Measurements from ENCODE around the gene TFPT. TPM values are rescaled to one million over a fixed set of nuclear protein-coding genes. Genes with fewer than 3 reads are reported as not detected.

TFPT gene
- total RNA-seq, 4 donors from 2014 or later = 11.1 to 20.4 (median 16.0) TPM

- intact Hi-C loops (cut with DNase I; ENCODE audit: low total_unique reads) = no loop called here
- no peak for DNase-seq (ENCODE audit: low spot score in 2 of 2)
- TF ChIP-seq POLR2A (IDR thresholded peaks at IDR 0.05) (no peak), CTCF (IDR thresholded peaks at IDR 0.05) (no peak)
- 4 to 5% methylated on average over 30 of the region's 30 CpGs for WGBS, 2 donors
- no peak overlapping the region for H3K4me3 ChIP-seq (ENCODE audit: low read depth, poor library complexity, severe bottlenecking)
These were observed 20.8 kb upstream of the TFPT start for GRCh38 chr19:54136086-54136863.

DNA sequence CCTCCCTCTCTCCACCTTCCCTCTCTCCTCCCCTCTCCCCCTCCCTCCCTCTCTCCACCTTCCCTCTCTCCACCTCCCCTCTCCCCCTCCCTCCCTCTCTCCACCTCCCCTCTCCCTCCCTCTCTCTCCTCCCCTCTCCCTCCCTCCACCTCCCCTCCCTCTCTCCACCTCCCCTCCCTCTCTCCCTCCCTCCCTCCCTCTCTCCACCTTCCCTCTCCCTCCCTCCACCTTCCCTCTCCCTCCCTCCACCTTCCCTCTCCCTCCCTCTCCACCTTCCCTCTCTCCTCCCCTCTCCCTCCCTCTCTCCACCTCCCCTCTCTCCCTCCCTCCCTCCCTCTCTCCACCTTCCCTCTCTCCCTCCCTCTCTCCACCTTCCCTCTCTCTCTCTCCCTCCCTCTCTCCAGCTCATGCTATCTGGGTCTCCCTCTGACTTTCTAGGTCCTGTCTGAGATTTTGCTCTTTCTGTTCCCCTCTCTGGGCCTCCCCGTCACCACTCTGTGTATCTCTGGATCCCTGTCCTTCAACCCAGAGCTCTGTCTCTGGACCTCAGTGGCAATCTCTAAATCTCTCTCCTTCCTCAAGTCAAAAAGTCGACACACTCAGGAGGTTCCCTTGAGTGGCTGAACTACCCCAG lies 18.6 kb upstream of the TFPT start:
- no peak overlapping the region for H3K4me3 ChIP-seq (ENCODE audit: low read depth, poor library complexity, severe bottlenecking)
- TF ChIP-seq POLR2A (IDR thresholded peaks at IDR 0.05) = no peak
- TF ChIP-seq CTCF (IDR thresholded peaks at IDR 0.05) = no peak
- WGBS, 2 donors = 41 to 64% methylated on average over 2 of the region's 2 CpGs
- no peak for DNase-seq (ENCODE audit: low spot score in 2 of 2)
- intact Hi-C loops (cut with DNase I; ENCODE audit: low total_unique reads) = no loop called here

- no peak overlapping the region for H3K4me3 ChIP-seq (ENCODE audit: low read depth, poor library complexity, severe bottlenecking)
- intact Hi-C loops (cut with DNase I; ENCODE audit: low total_unique reads) = no loop called here
- DNase-seq (ENCODE audit: low spot score in 2 of 2) = no peak
- 59 to 60% methylated on average over 8 to 10 of the region's 10 CpGs for WGBS, 2 donors
- TF ChIP-seq CTCF (IDR thresholded peaks at IDR 0.05) (no peak), POLR2A (IDR thresholded peaks at IDR 0.05) (no peak)
These were observed 18.0 kb upstream of the TFPT start for GRCh38 chr19:54133312-54133956.

DNA sequence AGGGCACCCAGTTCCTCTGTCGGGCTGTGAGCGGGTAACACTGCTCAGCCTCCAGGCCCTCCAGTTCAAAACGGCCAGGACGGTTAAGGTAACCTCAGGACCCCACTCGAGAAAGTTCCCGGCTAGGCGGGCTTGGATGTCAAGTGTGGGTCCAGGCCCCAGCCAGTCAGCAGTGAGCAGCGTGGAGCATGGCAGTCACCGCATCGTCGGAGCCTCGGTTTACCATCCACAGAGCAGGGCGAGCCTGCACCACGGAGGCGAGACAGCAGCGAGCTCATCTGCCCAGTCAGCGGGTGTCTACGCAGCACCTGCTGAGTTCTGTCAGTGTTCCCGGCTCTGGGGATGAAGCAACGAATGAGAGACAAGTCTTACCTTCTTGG lies 14.2 kb upstream of the TFPT start:
- H3K4me3 ChIP-seq (ENCODE audit: low read depth, poor library complexity, severe bottlenecking) = no peak overlapping the region
- no peak for DNase-seq (ENCODE audit: low spot score in 2 of 2)
- 96 to 98% methylated on average over 15 to 20 of the region's 20 CpGs for WGBS, 2 donors
- intact Hi-C loops (cut with DNase I; ENCODE audit: low total_unique reads) = no loop called here
- TF ChIP-seq POLR2A (IDR thresholded peaks at IDR 0.05) (no peak), CTCF (IDR thresholded peaks at IDR 0.05) (no peak)

GRCh38 chr19:54128796-54129616 lies 13.5 kb upstream of the TFPT start:
- TF ChIP-seq POLR2A (IDR thresholded peaks at IDR 0.05) = no peak
- no peak for TF ChIP-seq CTCF (IDR thresholded peaks at IDR 0.05)
- no peak overlapping the region for H3K4me3 ChIP-seq (ENCODE audit: low read depth, poor library complexity, severe bottlenecking)
- intact Hi-C loops (cut with DNase I; ENCODE audit: low total_unique reads) = no loop called here
- WGBS, 2 donors = 93 to 98% methylated on average over 25 to 32 of the region's 41 CpGs
- no peak for DNase-seq (ENCODE audit: low spot score in 2 of 2)
